HepG2 (cell line): ENCODE data around the gene KMT2A. TPM values are rescaled to one million over a fixed set of nuclear protein-coding genes. Genes with fewer than 3 reads are reported as not detected.

Source experiments
- GABPA ChIP-seq, 2 experiments: IDR thresholded peaks; 2 replicates each; pipeline ENCODE4 v1.6.1; 2011 to 2016; ENCODE audit warnings: low read depth in 2 of 2, low read length in 1 of 2, missing biosample characterization in 1 of 2, missing genetic modification characterization in 1 of 2
- IRX3 ChIP-seq: sonication (generic); formaldehyde crosslinking; IDR thresholded peaks from 2 replicates; pipeline ENCODE4 v1.8.1; 2023; ENCODE audit warnings: mild to moderate bottlenecking, low read depth, missing genetic modification reagents, borderline replicate concordance
- MAFK ChIP-seq, 2 experiments: IDR thresholded peaks in 1 of 2; conservative IDR thresholded peaks in 1 of 2; 2 replicates each; pipeline ENCODE4 v1.6.1; 2011; ENCODE audit warnings: improper control_type of control experiment in 2 of 2, low read length in 2 of 2
- NFKB2 ChIP-seq: sonication (generic); formaldehyde crosslinking; IDR thresholded peaks from 2 replicates; pipeline ENCODE4 v1.4.0; 2020; ENCODE audit warnings: missing genetic modification reagents, borderline replicate concordance
- PAX8 ChIP-seq: sonication (generic); formaldehyde crosslinking; IDR thresholded peaks from 2 replicates; pipeline ENCODE4 v1.8.0; 2022; ENCODE audit warnings: mild to moderate bottlenecking, missing genetic modification reagents, borderline replicate concordance
- SMAD3 ChIP-seq: sonication (generic); formaldehyde crosslinking; IDR thresholded peaks from 2 replicates; pipeline ENCODE4 v1.4.0; 2020; ENCODE audit warnings: missing genetic modification reagents
- TCF7 ChIP-seq: sonication (generic); IDR thresholded peaks from 2 replicates; pipeline ENCODE4 v1.6.1; 2016; ENCODE audit warnings: antibody characterized with exemption, low read depth
- ZNF224 ChIP-seq: sonication (generic); formaldehyde crosslinking; IDR thresholded peaks from 2 replicates; pipeline ENCODE4 v1.5.0; 2020; ENCODE audit warnings: mild to moderate bottlenecking, missing genetic modification reagents
- ZNF234 ChIP-seq: sonication (generic); formaldehyde crosslinking; conservative IDR thresholded peaks from 2 replicates; pipeline ENCODE4 v1.5.1; 2020; ENCODE audit warnings: mild to moderate bottlenecking, missing genetic modification reagents
- ZNF777 ChIP-seq: sonication (generic); formaldehyde crosslinking; IDR thresholded peaks from 2 replicates; pipeline ENCODE4 v1.4.0; 2020; ENCODE audit warnings: missing genetic modification reagents
- polyA plus RNA-seq, 8 experiments: library from polyadenylated mRNA; depleted of rRNA in 3 of 8; stranded (reverse) in 7 of 8; unstranded in 1 of 8; fragments of >200 nt; fragmentation: Illumina TruSeq in 4 of 8; extraction: Trizol in 4 of 8; gene quantifications; 2 replicates each; pipeline versions ENCODE4 v1.2.1 to v1.2.3, GENCODE V29; 2011 to 2016; ENCODE audit warnings: low read depth in 4 of 8, missing spikeins in 1 of 8, mixed read lengths in 1 of 8; ENCODE audit not compliant: insufficient read depth in 1 of 8
- total RNA-seq, 5 experiments: library from RNA; depleted of rRNA; stranded (reverse); fragments of >200 nt; fragmentation: Illumina TruSeq; extraction: Trizol; gene quantifications; 2 replicates each; pipeline ENCODE4 v1.2.3, GENCODE V29; 2016; ENCODE audit warnings: low read depth in 1 of 5
- TF ChIP-seq, protein P1 (sequence below), 2 experiments: sonication (generic) in 1 of 2; formaldehyde crosslinking in 1 of 2; IDR thresholded peaks; 2 replicates each; pipeline versions ENCODE4 v1.4.0 to v1.6.1; 2018 to 2020; ENCODE audit warnings: missing genetic modification reagents in 2 of 2, borderline replicate concordance in 1 of 2, low read depth in 1 of 2, mild to moderate bottlenecking in 1 of 2, missing biosample characterization in 1 of 2
- TF ChIP-seq, protein P2 (sequence below): IDR thresholded peaks from 2 replicates; pipeline ENCODE4 v1.6.1; 2016; ENCODE audit warnings: missing genetic modification reagents, missing compliant biosample characterization
- TF ChIP-seq, protein P3 (sequence below): sonication (generic); formaldehyde crosslinking; IDR thresholded peaks from 2 replicates; pipeline ENCODE4 v1.5.1; 2020; ENCODE audit warnings: mild to moderate bottlenecking, missing genetic modification reagents, moderate library complexity
- TF ChIP-seq, protein P4 (sequence below): sonication (generic); formaldehyde crosslinking; IDR thresholded peaks from 2 replicates; pipeline ENCODE4 v1.8.1; 2023; ENCODE audit warnings: mild to moderate bottlenecking, inconsistent platforms, moderate library complexity, missing genetic modification reagents, borderline replicate concordance
- TF ChIP-seq, protein P5 (sequence below): sonication (generic); formaldehyde crosslinking; IDR thresholded peaks from 2 replicates; pipeline ENCODE4 v1.5.0; 2020; ENCODE audit warnings: mild to moderate bottlenecking, missing genetic modification reagents, borderline replicate concordance
- TF ChIP-seq, protein P6 (sequence below): IDR thresholded peaks from 2 replicates; pipeline ENCODE4 v1.6.1; 2016; ENCODE audit warnings: low read depth, borderline replicate concordance
- TF ChIP-seq, protein P7 (sequence below): fragments of 450-650 bp; IDR thresholded peaks from 2 replicates; pipeline ENCODE4 v1.6.1; 2017

KMT2A gene
- total and polyA plus RNA-seq, 2 of the 13 experiments (the other 11 are each of a cell fraction or from before 2014, with no cell fraction given), result 12.4 to 20.0 TPM

DNA sequence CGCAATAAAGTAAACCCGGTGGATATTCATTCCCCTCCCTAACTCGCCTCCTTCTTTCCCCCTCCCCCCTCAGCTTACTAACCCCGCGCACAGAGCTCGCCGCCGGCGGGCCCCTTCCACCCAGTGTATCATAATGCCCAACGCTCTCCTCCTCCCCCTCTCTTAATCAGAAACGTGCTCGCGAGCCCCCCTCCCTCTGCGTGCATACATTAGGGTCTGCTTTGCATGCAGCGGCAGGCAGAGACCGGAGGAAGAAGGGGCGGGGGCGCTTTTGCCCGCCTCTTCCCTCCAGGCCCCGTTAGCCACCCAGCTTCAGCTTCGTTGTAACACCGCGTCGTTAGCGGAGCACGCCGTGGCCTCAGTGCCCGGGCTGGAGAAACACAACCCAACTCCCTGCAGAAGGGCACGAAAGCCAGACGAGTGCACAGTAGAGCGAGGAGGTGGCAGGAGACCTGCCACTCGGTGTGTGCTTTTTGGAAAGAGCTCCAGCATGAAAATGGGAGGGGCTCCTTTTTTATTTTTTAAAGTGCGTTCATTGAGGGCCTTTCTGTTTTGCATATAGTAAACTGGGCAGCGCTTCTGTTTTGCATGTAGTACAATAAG lies 901 bp upstream of the KMT2A start (continued):
- TF ChIP-seq, protein P1, sequence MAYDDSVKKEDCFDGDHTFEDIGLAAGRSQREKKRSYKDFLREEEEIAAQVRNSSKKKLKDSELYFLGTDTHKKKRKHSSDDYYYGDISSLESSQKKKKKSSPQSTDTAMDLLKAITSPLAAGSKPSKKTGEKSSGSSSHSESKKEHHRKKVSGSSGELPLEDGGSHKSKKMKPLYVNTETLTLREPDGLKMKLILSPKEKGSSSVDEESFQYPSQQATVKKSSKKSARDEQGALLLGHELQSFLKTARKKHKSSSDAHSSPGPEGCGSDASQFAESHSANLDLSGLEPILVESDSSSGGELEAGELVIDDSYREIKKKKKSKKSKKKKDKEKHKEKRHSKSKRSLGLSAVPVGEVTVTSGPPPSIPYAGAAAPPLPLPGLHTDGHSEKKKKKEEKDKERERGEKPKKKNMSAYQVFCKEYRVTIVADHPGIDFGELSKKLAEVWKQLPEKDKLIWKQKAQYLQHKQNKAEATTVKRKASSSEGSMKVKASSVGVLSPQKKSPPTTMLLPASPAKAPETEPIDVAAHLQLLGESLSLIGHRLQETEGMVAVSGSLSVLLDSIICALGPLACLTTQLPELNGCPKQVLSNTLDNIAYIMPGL (CRISPR knock-in tag; IDR thresholded peaks at IDR 0.05; ENCODE audit: borderline replicate concordance in 1 of 2, low read depth in 1 of 2), result no peak
- TF ChIP-seq, protein P2, sequence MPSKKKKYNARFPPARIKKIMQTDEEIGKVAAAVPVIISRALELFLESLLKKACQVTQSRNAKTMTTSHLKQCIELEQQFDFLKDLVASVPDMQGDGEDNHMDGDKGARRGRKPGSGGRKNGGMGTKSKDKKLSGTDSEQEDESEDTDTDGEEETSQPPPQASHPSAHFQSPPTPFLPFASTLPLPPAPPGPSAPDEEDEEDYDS (CRISPR knock-in tag), result peak; percentile 20; the same call in 1 of the 2 replicates
- no peak for TF ChIP-seq SMAD3 (CRISPR knock-in tag)
- TF ChIP-seq, protein P3, sequence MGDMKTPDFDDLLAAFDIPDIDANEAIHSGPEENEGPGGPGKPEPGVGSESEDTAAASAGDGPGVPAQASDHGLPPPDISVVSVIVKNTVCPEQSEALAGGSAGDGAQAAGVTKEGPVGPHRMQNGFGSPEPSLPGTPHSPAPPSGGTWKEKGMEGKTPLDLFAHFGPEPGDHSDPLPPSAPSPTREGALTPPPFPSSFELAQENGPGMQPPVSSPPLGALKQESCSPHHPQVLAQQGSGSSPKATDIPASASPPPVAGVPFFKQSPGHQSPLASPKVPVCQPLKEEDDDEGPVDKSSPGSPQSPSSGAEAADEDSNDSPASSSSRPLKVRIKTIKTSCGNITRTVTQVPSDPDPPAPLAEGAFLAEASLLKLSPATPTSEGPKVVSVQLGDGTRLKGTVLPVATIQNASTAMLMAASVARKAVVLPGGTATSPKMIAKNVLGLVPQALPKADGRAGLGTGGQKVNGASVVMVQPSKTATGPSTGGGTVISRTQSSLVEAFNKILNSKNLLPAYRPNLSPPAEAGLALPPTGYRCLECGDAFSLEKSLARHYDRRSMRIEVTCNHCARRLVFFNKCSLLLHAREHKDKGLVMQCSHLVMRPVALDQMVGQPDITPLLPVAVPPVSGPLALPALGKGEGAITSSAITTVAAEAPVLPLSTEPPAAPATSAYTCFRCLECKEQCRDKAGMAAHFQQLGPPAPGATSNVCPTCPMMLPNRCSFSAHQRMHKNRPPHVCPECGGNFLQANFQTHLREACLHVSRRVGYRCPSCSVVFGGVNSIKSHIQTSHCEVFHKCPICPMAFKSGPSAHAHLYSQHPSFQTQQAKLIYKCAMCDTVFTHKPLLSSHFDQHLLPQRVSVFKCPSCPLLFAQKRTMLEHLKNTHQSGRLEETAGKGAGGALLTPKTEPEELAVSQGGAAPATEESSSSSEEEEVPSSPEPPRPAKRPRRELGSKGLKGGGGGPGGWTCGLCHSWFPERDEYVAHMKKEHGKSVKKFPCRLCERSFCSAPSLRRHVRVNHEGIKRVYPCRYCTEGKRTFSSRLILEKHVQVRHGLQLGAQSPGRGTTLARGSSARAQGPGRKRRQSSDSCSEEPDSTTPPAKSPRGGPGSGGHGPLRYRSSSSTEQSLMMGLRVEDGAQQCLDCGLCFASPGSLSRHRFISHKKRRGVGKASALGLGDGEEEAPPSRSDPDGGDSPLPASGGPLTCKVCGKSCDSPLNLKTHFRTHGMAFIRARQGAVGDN (CRISPR knock-in tag), result peak; percentile 79
- TF ChIP-seq ZNF224 (CRISPR knock-in tag), result no peak
- TF ChIP-seq, protein P4, sequence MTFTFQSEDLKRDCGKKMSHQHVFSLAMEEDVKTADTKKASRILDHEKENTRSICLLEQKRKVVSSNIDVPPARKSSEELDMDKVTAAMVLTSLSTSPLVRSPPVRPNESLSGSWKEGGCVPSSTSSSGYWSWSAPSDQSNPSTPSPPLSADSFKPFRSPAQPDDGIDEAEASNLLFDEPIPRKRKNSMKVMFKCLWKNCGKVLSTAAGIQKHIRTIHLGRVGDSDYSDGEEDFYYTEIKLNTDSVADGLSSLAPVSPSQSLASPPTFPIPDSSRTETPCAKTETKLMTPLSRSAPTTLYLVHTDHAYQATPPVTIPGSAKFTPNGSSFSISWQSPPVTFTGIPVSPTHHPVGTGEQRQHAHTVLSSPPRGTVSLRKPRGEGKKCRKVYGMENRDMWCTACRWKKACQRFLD (CRISPR knock-in tag), result no peak
- TF ChIP-seq PAX8 (CRISPR knock-in tag), result no peak
- TF ChIP-seq, protein P5, sequence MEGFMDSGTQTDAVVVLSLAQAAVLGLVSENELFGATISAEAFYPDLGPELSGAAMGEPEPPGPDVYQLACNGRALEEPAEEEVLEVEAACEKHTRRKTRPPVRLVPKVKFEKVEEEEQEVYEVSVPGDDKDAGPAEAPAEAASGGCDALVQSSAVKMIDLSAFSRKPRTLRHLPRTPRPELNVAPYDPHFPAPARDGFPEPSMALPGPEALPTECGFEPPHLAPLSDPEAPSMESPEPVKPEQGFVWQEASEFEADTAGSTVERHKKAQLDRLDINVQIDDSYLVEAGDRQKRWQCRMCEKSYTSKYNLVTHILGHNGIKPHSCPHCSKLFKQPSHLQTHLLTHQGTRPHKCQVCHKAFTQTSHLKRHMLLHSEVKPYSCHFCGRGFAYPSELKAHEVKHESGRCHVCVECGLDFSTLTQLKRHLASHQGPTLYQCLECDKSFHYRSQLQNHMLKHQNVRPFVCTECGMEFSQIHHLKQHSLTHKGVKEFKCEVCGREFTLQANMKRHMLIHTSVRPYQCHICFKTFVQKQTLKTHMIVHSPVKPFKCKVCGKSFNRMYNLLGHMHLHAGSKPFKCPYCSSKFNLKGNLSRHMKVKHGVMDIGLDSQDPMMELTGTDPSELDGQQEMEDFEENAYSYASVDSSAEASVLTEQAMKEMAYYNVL (CRISPR knock-in tag), result no peak
- no peak for TF ChIP-seq MAFK (conservative IDR thresholded peaks at IDR 0.05 in 1 of 2, IDR thresholded peaks at IDR 0.05 in 1 of 2; ENCODE audit: low read length in 2 of 2)
- TF ChIP-seq GABPA (IDR thresholded peaks at IDR 0.05; ENCODE audit: low read depth, low read length), result no peak
- TF ChIP-seq GABPA (CRISPR knock-in tag; IDR thresholded peaks at IDR 0.05; ENCODE audit: low read depth), result no peak
- TF ChIP-seq TCF7, result no peak
- TF ChIP-seq ZNF777 (CRISPR knock-in tag), result no peak
- no peak for TF ChIP-seq NFKB2
- TF ChIP-seq, protein P6, sequence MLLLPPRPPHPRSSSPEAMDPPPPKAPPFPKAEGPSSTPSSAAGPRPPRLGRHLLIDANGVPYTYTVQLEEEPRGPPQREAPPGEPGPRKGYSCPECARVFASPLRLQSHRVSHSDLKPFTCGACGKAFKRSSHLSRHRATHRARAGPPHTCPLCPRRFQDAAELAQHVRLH (CRISPR knock-in tag), result no peak
- TF ChIP-seq, protein P7, sequence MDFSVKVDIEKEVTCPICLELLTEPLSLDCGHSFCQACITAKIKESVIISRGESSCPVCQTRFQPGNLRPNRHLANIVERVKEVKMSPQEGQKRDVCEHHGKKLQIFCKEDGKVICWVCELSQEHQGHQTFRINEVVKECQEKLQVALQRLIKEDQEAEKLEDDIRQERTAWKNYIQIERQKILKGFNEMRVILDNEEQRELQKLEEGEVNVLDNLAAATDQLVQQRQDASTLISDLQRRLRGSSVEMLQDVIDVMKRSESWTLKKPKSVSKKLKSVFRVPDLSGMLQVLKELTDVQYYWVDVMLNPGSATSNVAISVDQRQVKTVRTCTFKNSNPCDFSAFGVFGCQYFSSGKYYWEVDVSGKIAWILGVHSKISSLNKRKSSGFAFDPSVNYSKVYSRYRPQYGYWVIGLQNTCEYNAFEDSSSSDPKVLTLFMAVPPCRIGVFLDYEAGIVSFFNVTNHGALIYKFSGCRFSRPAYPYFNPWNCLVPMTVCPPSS, result no peak
- peak; percentile 41; the same call in 1 of the 2 replicates for TF ChIP-seq IRX3 (CRISPR knock-in tag)
- TF ChIP-seq ZNF234, result no peak
